Measurements from ENCODE around the gene CEP104. TPM values are rescaled to one million over a fixed set of nuclear protein-coding genes. Genes with fewer than 3 reads are reported as not detected.

Gene CEP104
- total and polyA plus RNA-seq, 2 experiments from 2014 or later: 12.3 to 29.8 TPM

- no peak for DNase-seq
- WGBS, 2 experiments (ENCODE audit: low coverage in 1 of 2, low lambda C conversion rate in 2 of 2, missing lambda C conversion rate in 2 of 2): 64 to 66% methylated on average over 9 to 12 of the region's 12 CpGs
- Histone ChIP-seq H2AFZ (no peak overlapping the region), H3F3A (ENCODE audit: insufficient read depth) (no peaks in the 10 kb centered on the region), H4K20me1 (ENCODE audit: insufficient read depth) (no peaks in the 10 kb centered on the region; the same call in 1 of the 2 replicates), H3K27ac (no peak overlapping the region), H3K9me2 (ENCODE audit: insufficient read depth) (no peaks in the 10 kb centered on the region), H3K4me2 (ENCODE audit: unreplicated experiment) (no peak overlapping the region), H3K9ac (no peak overlapping the region), H3K79me2 (ENCODE audit: insufficient read depth) (peaks cover 85% of the 10 kb centered on the region), H3K9me3 (ENCODE audit: low read depth) (no peaks in the 10 kb centered on the region), H3K36me3 (ENCODE audit: low read depth) (peaks cover 8% of the 10 kb centered on the region; the same call in 1 of the 2 replicates), H3K4me1 (ENCODE audit: insufficient read depth) (peaks cover 24% of the 10 kb centered on the region), H3K27me3 (replicated peaks; ENCODE audit: insufficient read depth) (no peaks in the 10 kb centered on the region), H3K4me3 (no peak overlapping the region)
- in situ Hi-C loops (cut with MboI): no loop called here
- TF ChIP-seq EZH2 (IDR thresholded peaks at IDR 0.05; ENCODE audit: insufficient read depth, poor library complexity, severe bottlenecking): no peak
- TF ChIP-seq EZH2phosphoT487 (IDR thresholded peaks at IDR 0.05; ENCODE audit: insufficient read depth, low read depth): no peak
Measured at GRCh38 chr1:3790500-3790923, 66.5 kb downstream of the CEP104 start.

- Histone ChIP-seq H3K36me3 (ENCODE audit: low read depth) (peaks cover 8% of the 10 kb centered on the region; the same call in 1 of the 2 replicates), H3K4me2 (ENCODE audit: unreplicated experiment) (no peak overlapping the region), H3K9me2 (ENCODE audit: insufficient read depth) (no peaks in the 10 kb centered on the region), H2AFZ (no peak overlapping the region), H3K79me2 (ENCODE audit: insufficient read depth) (peaks cover 77% of the 10 kb centered on the region), H3K9me3 (ENCODE audit: low read depth) (no peaks in the 10 kb centered on the region), H3K27me3 (replicated peaks; ENCODE audit: insufficient read depth) (no peaks in the 10 kb centered on the region), H4K20me1 (ENCODE audit: insufficient read depth) (no peaks in the 10 kb centered on the region; the same call in 1 of the 2 replicates), H3F3A (ENCODE audit: insufficient read depth) (no peaks in the 10 kb centered on the region), H3K9ac (no peak overlapping the region), H3K4me1 (ENCODE audit: insufficient read depth) (peaks cover 17% of the 10 kb centered on the region), H3K27ac (no peak overlapping the region), H3K4me3 (no peak overlapping the region)
- whole genome bisulfite sequencing, 2 experiments (ENCODE audit: low coverage in 1 of 2, low lambda C conversion rate in 2 of 2, missing lambda C conversion rate in 2 of 2): 84 to 85% methylated on average over 34 of the region's 34 CpGs
- no peak for DNase-seq
- in situ Hi-C loops (cut with MboI): no loop called here
- TF ChIP-seq EZH2phosphoT487 (IDR thresholded peaks at IDR 0.05; ENCODE audit: insufficient read depth, low read depth): no peak
- no peak for TF ChIP-seq EZH2 (IDR thresholded peaks at IDR 0.05; ENCODE audit: insufficient read depth, poor library complexity, severe bottlenecking)
Measured at GRCh38 chr1:3789421-3790300, 67.3 kb downstream of the CEP104 start.

GRCh38 chr1:3788756-3789420, 68.1 kb downstream of the CEP104 start:
- no peak overlapping the region for H3K4me2 ChIP-seq (ENCODE audit: unreplicated experiment)
- in situ Hi-C loops (cut with MboI): no loop called here
- H3K9me3 ChIP-seq (ENCODE audit: low read depth): no peaks in the 10 kb centered on the region
- TF ChIP-seq EZH2phosphoT487 (IDR thresholded peaks at IDR 0.05; ENCODE audit: insufficient read depth, low read depth) (no peak), EZH2 (IDR thresholded peaks at IDR 0.05; ENCODE audit: insufficient read depth, poor library complexity, severe bottlenecking) (no peak)
- no peak overlapping the region for H3K27ac ChIP-seq
- no peak overlapping the region for H3K9ac ChIP-seq
- H3K9me2 ChIP-seq (ENCODE audit: insufficient read depth): no peaks in the 10 kb centered on the region
- no peaks in the 10 kb centered on the region for H3K27me3 ChIP-seq (replicated peaks; ENCODE audit: insufficient read depth)
- H3K4me1 ChIP-seq (ENCODE audit: insufficient read depth): peaks cover 9% of the 10 kb centered on the region
- no peaks in the 10 kb centered on the region for H3F3A ChIP-seq (ENCODE audit: insufficient read depth)
- 83% methylated on average over 15 to 16 of the region's 16 CpGs for WGBS, 2 experiments (ENCODE audit: low coverage in 1 of 2, low lambda C conversion rate in 2 of 2, missing lambda C conversion rate in 2 of 2)
- H4K20me1 ChIP-seq (ENCODE audit: insufficient read depth): no peaks in the 10 kb centered on the region; the same call in 1 of the 2 replicates
- peaks cover 8% of the 10 kb centered on the region; the same call in 1 of the 2 replicates for H3K36me3 ChIP-seq (ENCODE audit: low read depth)
- H3K4me3 ChIP-seq: no peak overlapping the region
- H3K79me2 ChIP-seq (ENCODE audit: insufficient read depth): peaks cover 69% of the 10 kb centered on the region
- H2AFZ ChIP-seq: no peak overlapping the region
- no peak for DNase-seq

- in situ Hi-C loops (cut with MboI): no loop called here
- WGBS, 2 experiments (ENCODE audit: low coverage in 1 of 2, low lambda C conversion rate in 2 of 2, missing lambda C conversion rate in 2 of 2): 91 to 96% methylated on average over 26 of the region's 26 CpGs
Measured at GRCh38 chr1:3787745-3788605, 69.0 kb downstream of the CEP104 start.

More at GRCh38 chr1:3787745-3788605, 69.0 kb downstream of the CEP104 start:
- no peak overlapping the region for H2AFZ ChIP-seq
- no peak for DNase-seq
- no peaks in the 10 kb centered on the region for H3K9me3 ChIP-seq (ENCODE audit: low read depth)
- peaks cover 60% of the 10 kb centered on the region for H3K79me2 ChIP-seq (ENCODE audit: insufficient read depth)
- H3K27me3 ChIP-seq (replicated peaks; ENCODE audit: insufficient read depth): no peaks in the 10 kb centered on the region
- no peak for TF ChIP-seq EZH2 (IDR thresholded peaks at IDR 0.05; ENCODE audit: insufficient read depth, poor library complexity, severe bottlenecking)
- no peak for TF ChIP-seq EZH2phosphoT487 (IDR thresholded peaks at IDR 0.05; ENCODE audit: insufficient read depth, low read depth)
- H3K36me3 ChIP-seq (ENCODE audit: low read depth): peaks cover 8% of the 10 kb centered on the region; the same call in 1 of the 2 replicates
- H3K9ac ChIP-seq: no peak overlapping the region
- no peaks in the 10 kb centered on the region for H3F3A ChIP-seq (ENCODE audit: insufficient read depth)
- H3K27ac ChIP-seq: no peak overlapping the region
- H3K4me1 ChIP-seq (ENCODE audit: insufficient read depth): peaks cover under 1% of the 10 kb centered on the region; the same call in 1 of the 2 replicates
- no peaks in the 10 kb centered on the region for H3K9me2 ChIP-seq (ENCODE audit: insufficient read depth)
- H4K20me1 ChIP-seq (ENCODE audit: insufficient read depth): no peaks in the 10 kb centered on the region; the same call in 1 of the 2 replicates
- H3K4me2 ChIP-seq (ENCODE audit: unreplicated experiment): no peak overlapping the region
- H3K4me3 ChIP-seq: no peak overlapping the region
